HepG2 (cell line): ENCODE results near the gene FAM222B. TPM values are rescaled to one million over a fixed set of nuclear protein-coding genes. Genes with fewer than 3 reads are reported as not detected.

Experiments used
- CEBPG ChIP-seq: IDR thresholded peaks from 2 replicates; pipeline ENCODE4 v1.6.1; 2016
- CHD2 ChIP-seq: IDR thresholded peaks from 2 replicates; pipeline ENCODE4 v1.6.1; 2011; ENCODE audit warnings: low read depth, low read length, improper control_type of control experiment
- GTF2F1 ChIP-seq: fragments of 150-350 bp; IDR thresholded peaks from 2 replicates; pipeline ENCODE4 v1.6.1; 2014; ENCODE audit warnings: low read length
- KDM2A ChIP-seq: sonication (generic); formaldehyde crosslinking; IDR thresholded peaks from 2 replicates; pipeline ENCODE4 v1.4.0; 2020; ENCODE audit warnings: low read depth, missing genetic modification reagents, borderline replicate concordance
- KDM5A ChIP-seq: fragments of 200-600 bp; sonication (generic); IDR thresholded peaks from 2 replicates; pipeline ENCODE4 v1.7.0; 2018; ENCODE audit warnings: antibody characterized with exemption, mild to moderate bottlenecking, low read length, borderline replicate concordance
- MAFG ChIP-seq: sonication (generic); formaldehyde crosslinking; IDR thresholded peaks from 2 replicates; pipeline ENCODE4 v1.5.1; 2020; ENCODE audit warnings: mild to moderate bottlenecking, missing genetic modification reagents
- RBM22 ChIP-seq: fragments of 200-400 bp; formaldehyde crosslinking; optimal IDR thresholded peaks from 2 replicates; pipeline ENCODE3; 2017; ENCODE audit warnings: mild to moderate bottlenecking, low read length, moderate library complexity
- RFXANK ChIP-seq: IDR thresholded peaks from 2 replicates; pipeline ENCODE4 v1.6.1; 2016
- RXRA ChIP-seq: sonication (generic); formaldehyde crosslinking; IDR thresholded peaks from 2 replicates; pipeline ENCODE4 v1.5.1; 2020; ENCODE audit warnings: missing genetic modification reagents
- SPEN ChIP-seq: sonication (generic); formaldehyde crosslinking; IDR thresholded peaks from 2 replicates; pipeline ENCODE4 v1.5.1; 2020; ENCODE audit warnings: low read depth, mild to moderate bottlenecking, missing genetic modification reagents
- YEATS4 ChIP-seq: sonication (generic); formaldehyde crosslinking; IDR thresholded peaks from 2 replicates; pipeline ENCODE4 v1.4.0; 2020; ENCODE audit warnings: missing genetic modification reagents, borderline replicate concordance
- ZNF234 ChIP-seq: sonication (generic); formaldehyde crosslinking; conservative IDR thresholded peaks from 2 replicates; pipeline ENCODE4 v1.5.1; 2020; ENCODE audit warnings: mild to moderate bottlenecking, missing genetic modification reagents
- ZNF24 ChIP-seq: fragments of 450-650 bp; IDR thresholded peaks from 2 replicates; pipeline ENCODE4 v1.6.1; 2017; ENCODE audit warnings: antibody characterized with exemption, mild to moderate bottlenecking
- ZNF331 ChIP-seq: sonication (generic); formaldehyde crosslinking; IDR thresholded peaks from 2 replicates; pipeline ENCODE4 v1.4.0; 2020; ENCODE audit warnings: missing genetic modification reagents
- ZNF501 ChIP-seq: sonication (generic); formaldehyde crosslinking; IDR thresholded peaks from 2 replicates; pipeline ENCODE4 v1.5.1; 2020; ENCODE audit warnings: mild to moderate bottlenecking, moderate library complexity, missing genetic modification reagents
- ZNF546 ChIP-seq: sonication (generic); formaldehyde crosslinking; conservative IDR thresholded peaks from 2 replicates; pipeline ENCODE4 v1.8.1; 2023; ENCODE audit warnings: mild to moderate bottlenecking, missing genetic modification reagents
- ZNF557 ChIP-seq: sonication (generic); formaldehyde crosslinking; IDR thresholded peaks from 2 replicates; pipeline ENCODE4 v1.4.0; 2020; ENCODE audit warnings: missing genetic modification reagents
- ZNF773 ChIP-seq: sonication (generic); formaldehyde crosslinking; IDR thresholded peaks from 2 replicates; pipeline ENCODE4 v1.4.0; 2020; ENCODE audit warnings: missing genetic modification reagents, borderline replicate concordance
- ZSCAN29 ChIP-seq: sonication (generic); formaldehyde crosslinking; conservative IDR thresholded peaks from 2 replicates; pipeline ENCODE4 v1.4.0; 2020; ENCODE audit warnings: mild to moderate bottlenecking, missing genetic modification reagents
- polyA plus RNA-seq, 8 experiments: library from polyadenylated mRNA; depleted of rRNA in 3 of 8; stranded (reverse) in 7 of 8; unstranded in 1 of 8; fragments of >200 nt; fragmentation: Illumina TruSeq in 4 of 8; extraction: Trizol in 4 of 8; gene quantifications; 2 replicates each; pipeline versions ENCODE4 v1.2.1 to v1.2.3, GENCODE V29; 2011 to 2016; ENCODE audit warnings: low read depth in 4 of 8, missing spikeins in 1 of 8, mixed read lengths in 1 of 8; ENCODE audit not compliant: insufficient read depth in 1 of 8
- total RNA-seq, 5 experiments: library from RNA; depleted of rRNA; stranded (reverse); fragments of >200 nt; fragmentation: Illumina TruSeq; extraction: Trizol; gene quantifications; 2 replicates each; pipeline ENCODE4 v1.2.3, GENCODE V29; 2016; ENCODE audit warnings: low read depth in 1 of 5
- TF ChIP-seq, protein P1 (sequence below): IDR thresholded peaks from 2 replicates; pipeline ENCODE4 v1.6.1; 2016
- TF ChIP-seq, protein P2 (sequence below): sonication (generic); formaldehyde crosslinking; IDR thresholded peaks from 2 replicates; pipeline ENCODE4 v1.8.1; 2023; ENCODE audit warnings: mild to moderate bottlenecking, moderate library complexity, missing genetic modification reagents
- TF ChIP-seq, protein P3 (sequence below): sonication (generic); formaldehyde crosslinking; IDR thresholded peaks from 2 replicates; pipeline ENCODE4 v1.8.1; 2022; ENCODE audit warnings: mild to moderate bottlenecking, missing genetic modification reagents
- TF ChIP-seq, protein P4 (sequence below): sonication (generic); formaldehyde crosslinking; IDR thresholded peaks from 2 replicates; pipeline ENCODE4 v1.5.1; 2020; ENCODE audit warnings: mild to moderate bottlenecking, missing genetic modification reagents, borderline replicate concordance

FAM222B gene
- total and polyA plus RNA-seq, 2 of the 13 experiments (the other 11 are each of a cell fraction or from before 2014, with no cell fraction given) = 3.5 to 7.3 TPM

DNA sequence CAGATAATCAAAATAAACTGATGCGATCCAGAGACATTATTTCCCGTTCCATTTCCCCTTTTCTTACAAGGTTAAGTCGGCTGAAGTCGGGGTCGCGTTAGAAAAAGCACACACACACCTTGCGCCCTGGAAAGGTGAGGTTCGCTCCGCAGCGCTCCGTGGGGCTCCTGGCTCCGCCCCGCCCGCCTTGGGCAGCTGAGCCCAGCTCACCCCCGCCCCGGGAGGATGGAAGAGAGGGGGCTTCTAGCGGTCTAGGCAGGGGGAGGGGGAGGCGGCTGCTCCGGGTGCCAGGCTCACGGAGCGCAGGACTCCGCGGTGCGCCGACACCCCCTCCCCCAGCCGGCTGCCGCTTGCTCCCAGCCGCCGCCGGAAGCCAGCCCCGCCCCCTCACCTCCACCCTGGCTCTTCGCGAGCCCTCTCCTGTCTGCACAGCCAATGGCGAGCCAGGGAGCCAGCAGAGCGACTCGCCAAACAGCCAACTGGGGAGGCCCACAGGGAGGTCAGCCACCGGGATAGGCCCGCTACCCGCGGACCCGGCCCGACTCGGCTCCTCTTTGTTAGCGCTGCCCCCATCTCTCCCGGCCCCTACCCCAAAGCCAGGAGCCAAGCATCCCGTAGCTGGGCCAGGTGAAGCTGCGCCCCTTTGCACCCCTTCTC is 30.4 kb downstream of the FAM222B start (continued):
- TF ChIP-seq CHD2 = no peak
- TF ChIP-seq RBM22 = peak; percentile 6
- TF ChIP-seq MAFG = no peak
- TF ChIP-seq ZNF331 (CRISPR knock-in tag) = 0 out of 2 replicates have a peak, but pooled peaks have one; percentile 18
- TF ChIP-seq ZNF557 (CRISPR knock-in tag) = no peak
- TF ChIP-seq YEATS4 = peak; percentile 49; the same call in 1 of the 2 replicates
- TF ChIP-seq, protein P1, sequence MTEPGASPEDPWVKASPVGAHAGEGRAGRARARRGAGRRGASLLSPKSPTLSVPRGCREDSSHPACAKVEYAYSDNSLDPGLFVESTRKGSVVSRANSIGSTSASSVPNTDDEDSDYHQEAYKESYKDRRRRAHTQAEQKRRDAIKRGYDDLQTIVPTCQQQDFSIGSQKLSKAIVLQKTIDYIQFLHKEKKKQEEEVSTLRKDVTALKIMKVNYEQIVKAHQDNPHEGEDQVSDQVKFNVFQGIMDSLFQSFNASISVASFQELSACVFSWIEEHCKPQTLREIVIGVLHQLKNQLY (CRISPR knock-in tag) = no peak
- TF ChIP-seq CEBPG (CRISPR knock-in tag) = no peak
- TF ChIP-seq ZNF773 (CRISPR knock-in tag) = peak; percentile 44; the same call in 1 of the 2 replicates
- TF ChIP-seq, protein P2, sequence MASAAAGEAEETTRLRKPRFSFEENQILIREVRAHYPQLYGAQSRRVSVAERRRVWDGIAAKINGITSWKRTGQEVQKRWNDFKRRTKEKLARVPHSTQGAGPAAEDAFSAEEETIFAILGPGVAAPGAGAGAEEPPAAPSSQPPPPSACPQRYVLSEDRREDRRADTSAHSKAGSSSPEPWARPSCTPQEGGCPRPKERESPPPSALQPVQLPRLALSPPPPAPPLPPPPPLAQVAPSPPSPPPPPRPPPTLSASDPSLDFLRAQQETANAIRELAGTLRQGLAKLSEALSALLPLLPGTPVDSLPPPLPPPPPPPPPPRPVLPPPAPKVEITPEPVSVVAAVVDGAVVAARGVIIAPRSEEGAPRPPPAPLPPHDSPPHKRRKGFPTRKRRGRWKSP (CRISPR knock-in tag) = peak; percentile 58; the same call in 1 of the 2 replicates
- TF ChIP-seq, protein P3, sequence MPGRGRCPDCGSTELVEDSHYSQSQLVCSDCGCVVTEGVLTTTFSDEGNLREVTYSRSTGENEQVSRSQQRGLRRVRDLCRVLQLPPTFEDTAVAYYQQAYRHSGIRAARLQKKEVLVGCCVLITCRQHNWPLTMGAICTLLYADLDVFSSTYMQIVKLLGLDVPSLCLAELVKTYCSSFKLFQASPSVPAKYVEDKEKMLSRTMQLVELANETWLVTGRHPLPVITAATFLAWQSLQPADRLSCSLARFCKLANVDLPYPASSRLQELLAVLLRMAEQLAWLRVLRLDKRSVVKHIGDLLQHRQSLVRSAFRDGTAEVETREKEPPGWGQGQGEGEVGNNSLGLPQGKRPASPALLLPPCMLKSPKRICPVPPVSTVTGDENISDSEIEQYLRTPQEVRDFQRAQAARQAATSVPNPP (CRISPR knock-in tag) = no peak
- no peak for TF ChIP-seq ZNF24
- 0 out of 2 replicates have a peak, but pooled peaks have one; percentile 40 for TF ChIP-seq ZSCAN29
- peak; percentile 69 for TF ChIP-seq KDM2A (CRISPR knock-in tag)
- 0 out of 2 replicates have a peak, but pooled peaks have one; percentile 46 for TF ChIP-seq ZNF546 (CRISPR knock-in tag)
- TF ChIP-seq ZNF234 (CRISPR knock-in tag) = no peak
- no peak for TF ChIP-seq GTF2F1
- TF ChIP-seq ZNF501 = peak; percentile 44; the same call in 1 of the 2 replicates
- TF ChIP-seq, protein P4, sequence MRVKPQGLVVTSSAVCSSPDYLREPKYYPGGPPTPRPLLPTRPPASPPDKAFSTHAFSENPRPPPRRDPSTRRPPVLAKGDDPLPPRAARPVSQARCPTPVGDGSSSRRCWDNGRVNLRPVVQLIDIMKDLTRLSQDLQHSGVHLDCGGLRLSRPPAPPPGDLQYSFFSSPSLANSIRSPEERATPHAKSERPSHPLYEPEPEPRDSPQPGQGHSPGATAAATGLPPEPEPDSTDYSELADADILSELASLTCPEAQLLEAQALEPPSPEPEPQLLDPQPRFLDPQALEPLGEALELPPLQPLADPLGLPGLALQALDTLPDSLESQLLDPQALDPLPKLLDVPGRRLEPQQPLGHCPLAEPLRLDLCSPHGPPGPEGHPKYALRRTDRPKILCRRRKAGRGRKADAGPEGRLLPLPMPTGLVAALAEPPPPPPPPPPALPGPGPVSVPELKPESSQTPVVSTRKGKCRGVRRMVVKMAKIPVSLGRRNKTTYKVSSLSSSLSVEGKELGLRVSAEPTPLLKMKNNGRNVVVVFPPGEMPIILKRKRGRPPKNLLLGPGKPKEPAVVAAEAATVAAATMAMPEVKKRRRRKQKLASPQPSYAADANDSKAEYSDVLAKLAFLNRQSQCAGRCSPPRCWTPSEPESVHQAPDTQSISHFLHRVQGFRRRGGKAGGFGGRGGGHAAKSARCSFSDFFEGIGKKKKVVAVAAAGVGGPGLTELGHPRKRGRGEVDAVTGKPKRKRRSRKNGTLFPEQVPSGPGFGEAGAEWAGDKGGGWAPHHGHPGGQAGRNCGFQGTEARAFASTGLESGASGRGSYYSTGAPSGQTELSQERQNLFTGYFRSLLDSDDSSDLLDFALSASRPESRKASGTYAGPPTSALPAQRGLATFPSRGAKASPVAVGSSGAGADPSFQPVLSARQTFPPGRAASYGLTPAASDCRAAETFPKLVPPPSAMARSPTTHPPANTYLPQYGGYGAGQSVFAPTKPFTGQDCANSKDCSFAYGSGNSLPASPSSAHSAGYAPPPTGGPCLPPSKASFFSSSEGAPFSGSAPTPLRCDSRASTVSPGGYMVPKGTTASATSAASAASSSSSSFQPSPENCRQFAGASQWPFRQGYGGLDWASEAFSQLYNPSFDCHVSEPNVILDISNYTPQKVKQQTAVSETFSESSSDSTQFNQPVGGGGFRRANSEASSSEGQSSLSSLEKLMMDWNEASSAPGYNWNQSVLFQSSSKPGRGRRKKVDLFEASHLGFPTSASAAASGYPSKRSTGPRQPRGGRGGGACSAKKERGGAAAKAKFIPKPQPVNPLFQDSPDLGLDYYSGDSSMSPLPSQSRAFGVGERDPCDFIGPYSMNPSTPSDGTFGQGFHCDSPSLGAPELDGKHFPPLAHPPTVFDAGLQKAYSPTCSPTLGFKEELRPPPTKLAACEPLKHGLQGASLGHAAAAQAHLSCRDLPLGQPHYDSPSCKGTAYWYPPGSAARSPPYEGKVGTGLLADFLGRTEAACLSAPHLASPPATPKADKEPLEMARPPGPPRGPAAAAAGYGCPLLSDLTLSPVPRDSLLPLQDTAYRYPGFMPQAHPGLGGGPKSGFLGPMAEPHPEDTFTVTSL (CRISPR knock-in tag) = no peak
- TF ChIP-seq RFXANK = no peak
- TF ChIP-seq KDM5A = peak; percentile 47; the same call in 1 of the 2 replicates
- TF ChIP-seq RXRA (CRISPR knock-in tag) = no peak; the same call in 1 of the 2 replicates
- TF ChIP-seq SPEN (CRISPR knock-in tag) = peak; percentile 59; the same call in 1 of the 2 replicates
